Measurements from ENCODE around the gene SOX18.
"Not testable (repeated sequence)": the region's sequence is repeated elsewhere in the genome, so short reads cannot be mapped to it uniquely, and the experiment has no call there.

Gene SOX18

GRCh38 chr20:64021124-64021975 lies 28.1 kb downstream of the SOX18 start:
- DNase-seq, result no peak
- Histone ChIP-seq H3K27me3 (no peaks in the 10 kb centered on the region), H3K36me3 (peaks cover 75% of the 10 kb centered on the region), H3K9me3 (no peaks in the 10 kb centered on the region), H3K4me1 (no peaks in the 10 kb centered on the region), H3K4me3 (ENCODE audit: low read depth, low read length) (no peak overlapping the region)
- TF ChIP-seq CTCF (IDR thresholded peaks at IDR 0.05; ENCODE audit: low read depth, low read length), result no peak

- no peak for TF ChIP-seq CTCF (IDR thresholded peaks at IDR 0.05; ENCODE audit: low read depth, low read length)
These were observed 33.8 kb downstream of the SOX18 start for GRCh38 chr20:64015635-64016034.

GRCh38 chr20:64012385-64013154 lies 36.9 kb downstream of the SOX18 start:
- not testable (repeated sequence) for H3K27me3 ChIP-seq; H3K9me3 ChIP-seq; DNase-seq; H3K4me3 ChIP-seq (ENCODE audit: low read depth, low read length); H3K4me1 ChIP-seq
- H3K36me3 ChIP-seq, result peaks cover 75% of the 10 kb centered on the region

More at GRCh38 chr20:64015635-64016034, 33.8 kb downstream of the SOX18 start:
- Histone ChIP-seq H3K4me1 (no peaks in the 10 kb centered on the region), H3K36me3 (peaks cover 70% of the 10 kb centered on the region), H3K27me3 (no peaks in the 10 kb centered on the region), H3K9me3 (no peaks in the 10 kb centered on the region), H3K4me3 (ENCODE audit: low read depth, low read length) (no peak overlapping the region)
- no peak for DNase-seq

GRCh38 chr20:64011366-64011779 lies 38.1 kb downstream of the SOX18 start:
- TF ChIP-seq CTCF (IDR thresholded peaks at IDR 0.05; ENCODE audit: low read depth, low read length), result no peak
- H3K27me3 ChIP-seq, result no peaks in the 10 kb centered on the region
- no peaks in the 10 kb centered on the region for H3K4me1 ChIP-seq
- DNase-seq, result no peak
- no peak overlapping the region for H3K4me3 ChIP-seq (ENCODE audit: low read depth, low read length)
- H3K9me3 ChIP-seq, result no peaks in the 10 kb centered on the region
- H3K36me3 ChIP-seq, result peaks cover 78% of the 10 kb centered on the region

GRCh38 chr20:64010711-64011237 lies 38.7 kb downstream of the SOX18 start:
- Histone ChIP-seq H3K4me3 (ENCODE audit: low read depth, low read length) (no peak overlapping the region), H3K4me1 (no peaks in the 10 kb centered on the region), H3K9me3 (no peaks in the 10 kb centered on the region), H3K36me3 (peaks cover 78% of the 10 kb centered on the region), H3K27me3 (no peaks in the 10 kb centered on the region)
- no peak for DNase-seq
- no peak for TF ChIP-seq CTCF (IDR thresholded peaks at IDR 0.05; ENCODE audit: low read depth, low read length)

- Histone ChIP-seq H3K4me3 (ENCODE audit: low read depth, low read length) (no peak overlapping the region), H3K36me3 (peaks cover 78% of the 10 kb centered on the region), H3K27me3 (no peaks in the 10 kb centered on the region), H3K4me1 (no peaks in the 10 kb centered on the region), H3K9me3 (no peaks in the 10 kb centered on the region)
- no peak for DNase-seq
- TF ChIP-seq CTCF (IDR thresholded peaks at IDR 0.05; ENCODE audit: low read depth, low read length), result no peak
These were observed 39.5 kb downstream of the SOX18 start for GRCh38 chr20:64009811-64010387.
